IPS-18c (cell line): ENCODE data around the gene ST3GAL4.

Source experiments
- H3K4me3 ChIP-seq: 2 replicates; pipeline ENCODE4 v1.7.0; 2013; ENCODE audit warnings: low read depth, mild to moderate bottlenecking, low read length, moderate library complexity; ENCODE audit not compliant: insufficient read depth
- H3K9me3 ChIP-seq: one replicate; pipeline ENCODE4 v1.6.1; 2013; ENCODE audit warnings: mild to moderate bottlenecking, low read length, moderate library complexity; ENCODE audit not compliant: control insufficient read depth, insufficient read depth

Gene ST3GAL4

DNA sequence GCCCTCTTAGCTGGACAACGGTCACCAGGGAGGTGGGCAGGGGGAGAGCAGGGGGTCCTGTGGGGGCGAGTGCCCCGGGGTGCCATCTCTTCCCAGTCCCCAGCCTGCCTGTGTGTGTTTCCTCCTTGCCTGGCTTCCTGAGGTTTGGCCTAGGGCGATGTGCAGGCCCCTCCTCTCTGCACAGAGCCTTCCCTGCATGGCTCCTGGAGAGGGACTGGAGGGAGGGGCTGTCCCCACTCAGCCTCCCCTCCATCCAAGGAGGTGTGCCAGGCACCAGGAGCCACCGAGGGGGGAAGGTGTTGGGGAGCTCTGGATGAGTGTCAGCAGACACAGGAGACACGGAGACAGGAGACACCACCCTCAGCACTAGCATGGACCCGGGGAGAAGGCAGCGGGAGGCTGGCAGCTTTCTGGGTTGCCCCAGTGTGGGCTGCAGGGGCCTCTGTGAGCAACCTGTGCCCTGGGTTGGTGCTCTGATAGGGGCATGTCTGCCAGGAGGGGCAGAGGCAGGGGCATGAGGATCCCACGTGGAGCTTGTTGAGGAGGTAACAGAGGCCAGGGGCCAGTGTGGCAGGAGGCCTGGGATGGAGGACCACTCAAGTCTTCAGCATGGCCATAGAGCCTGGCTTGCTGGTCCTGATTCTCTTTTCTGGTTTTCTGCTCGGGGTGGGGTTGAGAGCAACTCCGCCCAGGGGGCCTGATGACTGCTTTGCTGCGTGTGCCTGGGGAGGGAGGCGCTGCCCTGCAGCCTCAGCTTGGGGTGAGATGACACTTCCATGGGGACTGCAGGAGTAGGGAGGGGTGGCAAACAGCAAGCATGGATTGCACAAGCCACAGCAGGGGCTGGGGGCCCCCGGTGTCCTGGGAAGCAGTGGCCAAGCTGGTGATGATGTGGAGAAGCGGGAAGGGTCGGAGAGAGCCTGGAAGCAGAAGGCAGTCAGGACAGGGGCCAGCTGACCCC lies 78.8 kb downstream of the ST3GAL4 start:
- no peaks in the 10 kb centered on the region for H3K9me3 ChIP-seq

DNA sequence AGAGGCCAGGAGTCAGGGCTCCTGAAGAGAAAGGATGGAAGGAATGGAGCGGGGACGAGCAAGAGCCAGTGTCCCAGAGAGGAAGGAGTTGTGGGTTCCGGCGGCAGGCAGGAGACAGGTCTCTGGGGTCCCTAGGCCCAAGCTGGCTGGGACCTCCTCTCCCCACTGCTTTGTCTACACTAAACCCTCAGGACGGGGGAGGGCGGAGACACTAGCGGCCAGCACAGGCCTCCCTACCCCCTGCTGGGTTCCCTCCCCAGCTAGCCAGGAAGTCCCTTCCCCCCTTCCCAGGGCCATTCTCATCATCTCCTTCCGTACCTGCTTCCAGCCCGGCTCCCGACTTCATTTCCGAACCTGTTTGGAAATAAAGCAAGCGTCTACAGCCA lies 79.5 kb downstream of the ST3GAL4 start:
- Histone ChIP-seq H3K9me3 (no peaks in the 10 kb centered on the region), H3K4me3 (no peak overlapping the region)

More for the DNA sequence above, 78.8 kb downstream of the ST3GAL4 start:
- H3K4me3 ChIP-seq = no peak overlapping the region

DNA sequence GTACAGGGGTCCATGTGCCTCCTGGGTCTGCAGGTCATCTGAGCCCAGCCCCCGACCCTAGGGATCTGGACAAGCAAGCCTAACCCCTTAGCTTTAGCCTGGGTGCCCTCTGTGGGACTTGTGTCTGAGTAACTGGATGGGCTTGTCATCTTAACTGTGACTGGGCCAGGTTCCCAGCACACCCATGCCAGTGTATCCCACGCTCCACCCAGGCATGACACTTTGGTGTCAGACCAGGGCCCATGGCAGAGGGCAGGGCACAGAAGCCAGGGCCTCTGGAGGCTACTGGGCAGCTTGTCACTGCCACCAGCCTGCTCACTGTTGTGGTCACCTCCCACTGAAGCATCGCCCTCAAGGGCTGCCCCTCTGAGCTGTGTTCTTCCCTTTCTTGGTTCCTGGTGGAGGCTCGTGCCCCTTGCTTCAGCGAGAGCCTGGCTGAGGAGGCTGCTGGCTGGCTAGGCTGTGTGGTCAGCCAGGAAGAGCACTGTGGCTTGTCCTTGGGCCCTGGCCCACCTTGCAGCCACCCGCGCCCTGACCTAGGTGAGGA lies 80.8 kb downstream of the ST3GAL4 start:
- no peak overlapping the region for H3K4me3 ChIP-seq

DNA sequence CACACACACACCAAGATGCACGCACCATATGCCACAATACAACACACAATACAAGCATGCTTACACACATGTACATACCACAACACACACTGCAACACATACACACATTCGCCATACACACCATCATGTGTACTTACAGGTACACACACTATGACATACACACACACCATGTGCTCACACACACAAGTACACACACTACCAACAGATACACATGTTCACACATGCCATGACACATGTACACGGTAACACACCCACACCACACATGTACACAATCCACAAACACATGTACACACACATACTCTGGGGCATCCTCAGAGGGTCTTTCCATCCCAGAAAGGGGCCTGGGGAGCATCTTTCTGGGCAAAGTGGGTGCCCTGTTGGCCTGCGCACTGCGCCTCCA lies 82.2 kb downstream of the ST3GAL4 start:
- Histone ChIP-seq H3K9me3 (peaks cover 2% of the 10 kb centered on the region), H3K4me3 (no peak overlapping the region)

More for the DNA sequence above, 80.8 kb downstream of the ST3GAL4 start:
- no peaks in the 10 kb centered on the region for H3K9me3 ChIP-seq

DNA sequence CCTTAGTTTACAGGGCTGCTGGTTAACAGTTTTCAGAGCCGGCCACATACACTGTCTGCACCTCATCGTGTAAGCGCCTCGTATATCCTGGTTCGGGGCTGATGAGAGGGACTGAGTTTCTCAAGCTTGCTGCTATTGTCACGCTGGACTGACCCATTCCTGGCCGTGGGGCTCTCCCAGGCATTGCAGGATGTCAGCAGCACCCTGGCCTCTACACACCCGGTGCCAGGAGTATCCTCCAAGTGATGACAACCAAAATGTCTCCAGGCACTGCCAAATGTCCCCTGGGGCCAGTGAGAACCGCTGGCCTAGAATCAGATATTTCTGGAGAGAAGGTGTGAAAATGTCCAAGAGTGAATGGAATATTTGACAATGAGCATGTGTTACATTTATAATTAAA lies 82.8 kb downstream of the ST3GAL4 start:
- Histone ChIP-seq H3K4me3 (no peak overlapping the region), H3K9me3 (peaks cover 2% of the 10 kb centered on the region)

DNA sequence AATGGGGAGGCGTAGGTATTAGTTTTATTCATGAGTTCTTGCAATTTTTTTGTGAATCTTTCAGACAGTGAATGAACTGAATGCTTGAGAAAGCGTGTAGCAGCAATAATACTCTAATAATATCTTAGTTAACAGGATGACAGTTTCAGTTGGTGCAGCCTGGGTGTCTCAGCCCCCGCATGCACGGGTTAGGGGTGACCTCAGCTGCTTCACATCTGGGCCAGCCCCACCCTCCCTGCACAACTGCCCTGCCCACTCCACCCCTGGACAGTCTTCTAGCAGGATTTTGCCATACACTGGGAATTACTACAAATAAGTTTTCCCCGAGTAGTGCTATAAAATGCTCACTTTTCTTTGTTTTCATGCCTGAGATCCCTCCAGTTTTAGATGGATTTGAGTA lies 83.2 kb downstream of the ST3GAL4 start:
- Histone ChIP-seq H3K9me3 (peaks cover 2% of the 10 kb centered on the region), H3K4me3 (no peak overlapping the region)

DNA sequence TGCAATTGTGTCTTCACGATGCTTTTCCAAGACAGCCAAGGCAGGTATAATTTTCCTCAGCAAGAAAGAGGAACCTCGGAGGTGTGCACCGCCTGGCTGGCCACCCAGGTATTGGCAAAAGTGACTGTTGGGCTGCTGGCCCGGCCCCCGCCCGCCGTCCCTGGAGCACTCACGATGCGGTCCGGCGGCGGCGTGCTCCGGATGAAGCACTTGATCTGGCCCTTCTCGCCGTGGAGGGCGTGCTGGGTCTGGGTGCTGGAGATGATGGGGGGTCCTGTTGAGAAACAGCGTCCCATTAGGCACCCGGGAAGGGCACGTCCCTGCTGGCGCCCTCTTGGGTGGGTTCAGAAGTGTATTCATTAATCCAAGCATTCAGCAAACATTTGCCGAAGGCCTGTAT lies 84.8 kb downstream of the ST3GAL4 start:
- Histone ChIP-seq H3K9me3 (peaks cover 2% of the 10 kb centered on the region), H3K4me3 (no peak overlapping the region)

DNA sequence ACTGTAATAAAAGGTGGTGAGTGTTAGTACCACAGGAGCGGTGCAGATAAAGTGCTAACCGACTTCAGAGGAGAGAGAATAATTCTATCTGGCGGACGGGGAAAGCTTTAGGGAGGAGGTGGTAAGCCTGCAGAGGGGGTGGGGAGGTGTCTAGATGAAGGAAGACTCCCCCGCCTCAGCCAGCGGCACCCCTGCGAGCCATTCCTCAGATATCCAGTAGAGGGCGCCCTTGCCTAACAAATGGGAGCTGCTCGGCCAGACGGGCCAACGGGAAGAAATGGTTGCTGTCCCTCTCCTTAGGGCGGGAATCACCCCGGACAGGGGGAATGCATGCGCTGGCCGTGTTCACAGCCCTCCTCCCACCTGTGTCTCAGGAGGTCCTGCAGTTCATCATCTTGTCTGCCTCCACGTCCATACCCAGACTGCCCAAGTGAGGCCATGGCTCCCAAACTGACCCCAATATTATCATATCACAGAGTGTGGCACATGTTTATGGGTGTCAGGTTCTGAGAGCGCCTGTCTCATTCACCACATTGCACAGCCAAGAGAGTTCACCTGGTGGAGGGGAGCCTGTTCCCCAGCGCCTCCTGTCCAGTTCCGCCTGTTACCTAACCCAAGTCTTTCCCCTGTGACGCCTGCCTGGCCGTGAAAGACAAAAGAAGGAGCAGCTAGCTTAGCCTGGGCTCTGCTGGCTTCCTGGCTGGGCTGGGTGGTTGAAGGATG lies 85.5 kb downstream of the ST3GAL4 start:
- peaks cover 2% of the 10 kb centered on the region for H3K9me3 ChIP-seq
- no peak overlapping the region for H3K4me3 ChIP-seq

DNA sequence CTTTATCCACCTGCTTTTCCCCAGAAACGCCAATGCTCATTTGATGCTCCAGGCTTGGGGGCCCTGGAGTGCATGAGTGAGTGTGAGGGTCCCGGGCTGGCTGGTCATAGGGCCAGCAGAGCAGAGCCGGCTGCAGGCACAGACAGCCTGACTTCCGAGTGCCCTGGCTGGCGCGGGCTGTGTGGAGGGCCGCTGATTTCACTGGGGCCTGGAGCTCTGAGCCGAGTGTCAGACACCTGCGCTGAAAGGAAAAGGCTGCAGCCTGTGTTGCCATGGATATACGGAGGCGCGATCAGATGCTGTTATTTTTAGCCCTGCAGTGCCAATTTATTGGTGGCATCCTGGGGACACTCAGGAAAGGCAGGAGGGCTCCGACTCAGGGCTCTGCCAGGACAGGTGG lies 87.6 kb downstream of the ST3GAL4 start:
- Histone ChIP-seq H3K4me3 (no peak overlapping the region), H3K9me3 (peaks cover 2% of the 10 kb centered on the region)

DNA sequence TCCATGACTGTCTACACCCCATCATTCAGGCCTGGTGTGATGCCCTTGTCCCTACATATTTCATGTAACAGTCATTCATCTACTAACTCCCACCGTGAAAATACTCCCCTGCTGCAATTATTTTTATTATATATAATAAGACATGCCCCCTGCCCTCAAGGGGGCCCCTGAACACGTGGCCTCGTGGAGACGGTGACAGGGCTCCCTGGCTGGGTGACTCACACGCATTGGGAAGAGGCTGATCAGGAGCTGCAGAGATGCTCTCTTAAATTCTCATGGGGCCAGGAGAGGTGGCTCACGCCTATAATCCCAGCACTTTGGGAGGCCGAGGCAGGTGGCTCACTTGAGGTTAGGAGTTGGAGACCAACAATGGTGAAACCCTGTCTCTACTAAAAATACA lies 88.6 kb downstream of the ST3GAL4 start:
- no peak overlapping the region for H3K4me3 ChIP-seq
- peaks cover 2% of the 10 kb centered on the region for H3K9me3 ChIP-seq

DNA sequence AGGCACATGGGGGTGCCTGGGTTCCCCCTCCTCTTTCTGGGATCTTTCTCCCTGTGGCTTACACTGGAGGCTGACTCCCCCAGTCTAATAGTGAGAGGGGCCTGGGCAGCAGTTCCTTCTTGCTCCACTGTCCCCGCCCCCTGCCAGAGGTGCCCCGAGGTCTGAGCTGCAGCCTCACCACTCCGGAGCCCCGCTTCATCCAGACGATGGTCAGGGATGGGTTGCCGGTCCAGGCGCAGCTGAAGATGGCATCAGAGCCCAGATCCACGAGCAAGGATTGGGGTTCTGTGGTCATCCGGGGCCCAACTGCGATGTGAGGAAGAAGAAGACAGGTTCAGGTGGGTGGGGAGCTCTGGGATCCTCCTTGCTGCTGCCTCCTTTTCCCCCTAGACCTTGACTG lies 91.1 kb downstream of the ST3GAL4 start:
- peaks cover 2% of the 10 kb centered on the region for H3K9me3 ChIP-seq
- no peak overlapping the region for H3K4me3 ChIP-seq

DNA sequence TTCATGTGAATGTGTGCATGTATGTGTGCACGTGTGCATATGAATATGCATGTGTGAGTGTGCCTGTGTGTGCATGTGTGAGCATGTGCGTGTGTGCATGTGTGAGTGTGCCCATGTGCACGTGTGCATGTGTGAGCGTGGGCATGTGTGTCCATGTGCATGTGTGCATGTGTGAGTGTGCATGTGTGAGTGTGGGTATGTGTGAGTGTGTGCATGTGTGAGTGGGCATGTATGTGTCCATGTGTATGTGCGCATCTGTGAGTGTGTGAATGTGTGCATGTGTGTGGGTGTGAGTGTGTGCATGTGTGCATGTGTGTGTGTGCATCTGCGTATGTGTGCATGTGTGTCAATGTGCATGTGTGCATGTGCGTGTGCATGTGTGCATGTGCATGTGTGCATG lies 94.7 kb downstream of the ST3GAL4 start:
- Histone ChIP-seq H3K9me3 (no peaks in the 10 kb centered on the region), H3K4me3 (no peak overlapping the region)

DNA sequence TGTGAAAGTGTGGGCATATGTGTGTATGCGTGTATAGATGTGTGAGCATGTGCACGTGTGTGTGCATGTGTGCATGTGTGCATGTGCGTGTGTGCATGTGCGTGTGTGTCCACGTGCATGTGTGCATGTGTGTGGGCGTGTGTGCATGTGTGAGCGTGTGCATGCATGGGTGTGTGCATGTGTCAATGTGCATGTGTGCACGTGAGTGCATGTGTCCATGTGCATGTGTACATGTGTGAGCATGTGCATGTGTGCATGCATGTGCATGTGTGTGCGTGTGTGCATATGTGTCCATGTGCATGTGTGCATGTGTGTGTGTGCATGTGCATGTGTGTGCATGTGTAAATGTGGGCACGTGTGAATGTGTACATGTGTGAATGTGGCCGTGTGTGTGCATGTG lies 95.3 kb downstream of the ST3GAL4 start:
- no peak overlapping the region for H3K4me3 ChIP-seq
- no peaks in the 10 kb centered on the region for H3K9me3 ChIP-seq

DNA sequence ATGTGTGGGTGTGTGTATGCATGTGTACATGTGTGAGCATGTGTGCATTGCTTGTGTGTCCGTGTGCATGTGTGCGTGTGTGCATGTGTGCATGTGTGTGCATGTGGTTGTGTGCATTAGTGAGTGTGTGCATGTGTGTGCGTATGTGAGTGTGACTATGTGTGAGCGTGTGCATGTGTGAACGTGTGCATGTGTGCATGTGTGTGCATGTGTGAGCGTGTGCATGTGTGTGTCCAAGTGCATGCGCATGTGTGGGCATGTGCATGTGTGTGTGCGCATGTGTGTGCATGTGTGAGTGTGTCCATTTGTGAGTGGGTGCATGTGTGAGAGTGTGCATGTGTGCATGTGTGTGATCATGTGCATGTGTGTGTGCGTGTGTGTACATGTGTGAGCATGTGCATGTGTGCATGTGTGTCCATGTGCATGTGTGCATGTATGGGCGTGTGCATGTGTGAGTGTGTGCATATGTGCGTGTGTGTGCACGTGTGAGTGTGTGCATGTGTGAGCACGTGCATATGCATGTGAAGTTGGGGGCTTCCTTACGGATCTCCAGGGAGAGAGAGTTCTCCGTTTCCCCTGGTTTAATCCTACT lies 95.8 kb downstream of the ST3GAL4 start:
- no peak overlapping the region; the same call in 1 of the 2 replicates for H3K4me3 ChIP-seq

DNA sequence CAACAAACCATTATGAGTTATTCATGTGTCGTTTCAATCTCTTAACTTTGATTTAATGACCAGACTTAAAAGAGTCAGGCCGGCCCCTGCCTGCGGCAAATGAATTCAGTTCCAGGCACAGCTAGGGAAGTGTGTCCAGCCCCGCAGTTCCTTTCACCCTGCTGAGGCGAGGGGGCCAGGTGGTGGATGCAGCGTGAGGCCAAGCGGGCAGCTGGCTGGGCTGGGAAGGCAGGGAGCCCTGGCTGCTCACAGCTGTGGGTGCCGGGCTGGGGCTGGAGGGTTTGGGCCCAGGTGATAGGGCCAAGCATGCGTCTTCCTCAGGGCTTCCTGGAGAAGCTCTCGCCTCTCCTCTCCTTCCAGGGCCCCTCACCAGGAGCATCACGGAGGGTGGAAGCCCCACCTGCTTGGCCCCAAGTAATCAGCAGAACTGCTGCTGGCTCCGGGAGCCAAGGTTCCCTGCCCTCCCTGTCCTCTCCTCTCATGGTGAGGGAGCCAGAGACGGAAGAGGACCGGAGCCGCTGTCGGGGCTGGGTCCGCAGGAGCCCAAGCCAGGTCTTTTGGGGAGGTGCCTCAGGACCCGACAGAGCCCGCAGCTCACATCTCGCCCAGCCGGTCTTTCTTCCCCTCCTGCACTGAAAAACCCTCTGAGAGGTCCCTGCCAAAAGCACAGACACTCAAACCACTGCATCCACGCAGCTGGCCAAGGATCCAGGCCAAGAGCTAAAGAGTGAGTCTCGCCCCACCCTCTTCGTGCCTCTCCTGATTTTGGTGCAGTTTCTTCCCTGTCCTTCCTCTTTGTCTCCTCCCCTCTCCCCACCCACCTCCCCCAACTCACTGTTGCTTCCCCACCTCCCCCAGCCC lies 97.0 kb downstream of the ST3GAL4 start:
- no peak overlapping the region for H3K4me3 ChIP-seq
- H3K9me3 ChIP-seq = no peaks in the 10 kb centered on the region

More for the DNA sequence above, 95.8 kb downstream of the ST3GAL4 start:
- no peaks in the 10 kb centered on the region for H3K9me3 ChIP-seq

DNA sequence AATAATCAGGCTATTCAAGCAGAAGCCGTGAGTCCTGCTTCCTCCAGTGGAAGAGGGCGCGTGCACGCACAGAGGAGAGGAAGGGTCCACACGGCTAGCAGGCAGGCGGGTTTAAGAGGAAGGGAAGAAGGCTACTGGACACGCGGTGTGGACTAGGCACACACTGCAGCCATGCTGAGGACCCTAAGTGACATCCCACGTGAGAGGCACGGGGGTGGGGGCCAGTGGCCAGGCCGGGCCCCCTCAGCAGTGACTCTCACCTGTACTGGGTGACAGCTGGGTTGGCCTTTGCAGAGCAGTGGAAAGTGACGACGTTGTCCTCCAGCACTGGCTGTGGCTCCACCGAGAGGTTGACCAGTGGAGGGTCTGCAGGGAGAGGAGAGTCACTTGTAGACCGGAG lies 100.6 kb downstream of the ST3GAL4 start:
- no peaks in the 10 kb centered on the region for H3K9me3 ChIP-seq

More for the DNA sequence above, 100.6 kb downstream of the ST3GAL4 start:
- H3K4me3 ChIP-seq = no peak overlapping the region
